Endodermal cell (in vitro differentiated cells): ENCODE measurements around the gene OSM. TPM values are rescaled to one million over a fixed set of nuclear protein-coding genes. Genes with fewer than 3 reads are reported as not detected.

Experiments used
- DNase-seq: peaks from one replicate; pipeline ENCODE4 v3.0.0-alpha.2; 2017
- H3K27ac ChIP-seq: 2 replicates; pipeline ENCODE4 v1.5.1; 2013; ENCODE audit warnings: mild to moderate bottlenecking, low read depth, low read length, moderate library complexity
- H3K27me3 ChIP-seq: 2 replicates; pipeline ENCODE4 v1.6.1; 2013; ENCODE audit warnings: mild to moderate bottlenecking, low read length, moderate library complexity; ENCODE audit not compliant: insufficient read depth, control insufficient read depth, poor library complexity, severe bottlenecking
- H3K36me3 ChIP-seq: 2 replicates; pipeline ENCODE4 v1.7.0; 2013; ENCODE audit warnings: mild to moderate bottlenecking, low read length, moderate library complexity; ENCODE audit not compliant: control insufficient read depth, insufficient read depth
- H3K4me1 ChIP-seq: one replicate; pipeline ENCODE4 v1.7.0; 2013; ENCODE audit warnings: low read length; ENCODE audit not compliant: control insufficient read depth, insufficient read depth
- H3K4me3 ChIP-seq: 2 replicates; pipeline ENCODE4 v1.5.1; 2013; ENCODE audit warnings: mild to moderate bottlenecking, low read length, moderate library complexity
- H3K9ac ChIP-seq: 2 replicates; pipeline ENCODE4 v1.6.1; 2013; ENCODE audit warnings: mild to moderate bottlenecking, low read length, moderate library complexity; ENCODE audit not compliant: poor library complexity, severe bottlenecking; ENCODE audit errors: extremely low read depth
- H3K9me3 ChIP-seq: 2 replicates; pipeline ENCODE4 v1.6.1; 2013; ENCODE audit warnings: mild to moderate bottlenecking, low read length, moderate library complexity; ENCODE audit not compliant: control insufficient read depth
- H3K27ac Mint-ChIP-seq: 2 replicates; pipeline ENCODE4 v1.8.0; 2020; ENCODE audit warnings: mixed read lengths
- H3K27me3 Mint-ChIP-seq: 2 replicates; pipeline ENCODE4 v1.8.0; 2021; ENCODE audit warnings: mild to moderate bottlenecking, mixed read lengths; ENCODE audit not compliant: insufficient read depth
- H3K36me3 Mint-ChIP-seq: 2 replicates; pipeline ENCODE4 v1.8.0; 2020; ENCODE audit warnings: low read depth, mixed read lengths
- H3K4me1 Mint-ChIP-seq: 2 replicates; pipeline ENCODE4 v1.8.0; 2020; ENCODE audit warnings: mixed read lengths
- H3K4me3 Mint-ChIP-seq: 2 replicates; pipeline ENCODE4 v1.8.0; 2020; ENCODE audit warnings: mild to moderate bottlenecking, moderate library complexity, mixed read lengths
- H3K9me3 Mint-ChIP-seq: 2 replicates; pipeline ENCODE4 v1.8.0; 2020; ENCODE audit warnings: mild to moderate bottlenecking, mixed read lengths
- CTCF ChIP-seq: fragments of 200-600 bp; sonication (generic); conservative IDR thresholded peaks from 2 replicates; pipeline ENCODE4 v1.5.0; 2021; ENCODE audit warnings: antibody characterized with exemption, mild to moderate bottlenecking
- WGBS, 2 experiments: methylation state at CpG; one replicate each; pipeline versions ENCODE4 v1.1.5 to v1.1.7; 2013; ENCODE audit warnings: missing lambda C conversion rate in 2 of 2, mixed read lengths in 1 of 2; ENCODE audit not compliant: insufficient coverage in 1 of 2, insufficient read length in 1 of 2; 5-methylcytosine and 5-hydroxymethylcytosine counted together
- total RNA-seq, 2 donors: library from RNA; stranded (reverse); fragmentation: NEBNext Ultra II Directional in 1 of 2; extraction: Animal tissue kit (Norgen Biotek cat#: 25700) in 1 of 2; gene quantifications; 2 replicates in 1 of 2; 3 replicates in 1 of 2; pipeline ENCODE4 v1.2.1, GENCODE V29; 2021

The OSM gene
- total RNA-seq, 2 donors from 2014 or later = not detected

GRCh38 chr22:30247561-30247960, 19.1 kb downstream of the OSM start:
- Mint-ChIP-seq H3K4me3 (peak overlapping the region; percentile 71), H3K9me3 (no peaks in the 10 kb centered on the region), H3K27me3 (peaks cover 43% of the 10 kb centered on the region), H3K36me3 (no peaks in the 10 kb centered on the region), H3K4me1 (peaks cover 5% of the 10 kb centered on the region), H3K27ac (no peak overlapping the region)
- no peak overlapping the region for H3K9ac ChIP-seq
- TF ChIP-seq CTCF = no peak
- 91 to 96% methylated on average over 10 to 11 of the region's 11 CpGs for WGBS, 2 experiments
- H3K4me3 ChIP-seq = no peak overlapping the region
- H3K27ac ChIP-seq = no peak overlapping the region
- H3K4me1 ChIP-seq = no peaks in the 10 kb centered on the region
- H3K27me3 ChIP-seq = peaks cover 38% of the 10 kb centered on the region
- DNase-seq = no peak
- H3K36me3 ChIP-seq = no peaks in the 10 kb centered on the region
- H3K9me3 ChIP-seq = no peaks in the 10 kb centered on the region

GRCh38 chr22:30246814-30247376, 19.8 kb downstream of the OSM start:
- Histone ChIP-seq H3K4me3 (peak overlapping the region; percentile 78), H3K4me1 (no peaks in the 10 kb centered on the region), H3K27me3 (peaks cover 38% of the 10 kb centered on the region), H3K9me3 (no peaks in the 10 kb centered on the region), H3K9ac (no peak overlapping the region), H3K36me3 (no peaks in the 10 kb centered on the region), H3K27ac (no peak overlapping the region)
- H3K4me3 Mint-ChIP-seq = peak overlapping the region; percentile 71
- H3K9me3 Mint-ChIP-seq = no peaks in the 10 kb centered on the region
- no peak overlapping the region for H3K27ac Mint-ChIP-seq
- TF ChIP-seq CTCF = no peak
- H3K27me3 Mint-ChIP-seq = peaks cover 43% of the 10 kb centered on the region
- peak; percentile 48 for DNase-seq
- WGBS, 2 experiments = 45 to 59% methylated on average over 6 to 15 of the region's 15 CpGs
- H3K36me3 Mint-ChIP-seq = no peaks in the 10 kb centered on the region
- peaks cover 5% of the 10 kb centered on the region for H3K4me1 Mint-ChIP-seq

- Mint-ChIP-seq H3K4me1 (peaks cover 5% of the 10 kb centered on the region), H3K4me3 (peak within 1 kb of the TSS; percentile 71), H3K36me3 (no peaks in the 10 kb centered on the region), H3K27me3 (peaks cover 43% of the 10 kb centered on the region), H3K9me3 (no peaks in the 10 kb centered on the region), H3K27ac (no peak within 1 kb of the TSS)
- Histone ChIP-seq H3K4me3 (peak within 1 kb of the TSS; percentile 78), H3K4me1 (no peaks in the 10 kb centered on the region), H3K9ac (peak within 1 kb of the TSS; percentile 20), H3K27ac (no peak within 1 kb of the TSS), H3K36me3 (no peaks in the 10 kb centered on the region), H3K9me3 (no peaks in the 10 kb centered on the region), H3K27me3 (peaks cover 38% of the 10 kb centered on the region)
- WGBS, 2 experiments = 1% methylated on average over 26 to 64 of the region's 64 CpGs
- TF ChIP-seq CTCF = peak; percentile 39
- DNase-seq = peak; percentile 82
Measured at GRCh38 chr22:30245985-30246813, 20.5 kb downstream of the OSM start, which contains the start of gene LIF. TSS of gene LIF (minus strand) at chr22:30246759. CDS start at chr22:30246695, 64 bp downstream.
